HG03378 (cell line): Measurements from ENCODE around the gene PDE1C.

Experiments
- ATAC-seq: cut with Tn5 transposase; IDR thresholded peaks from one replicate; pipeline ENCODE4 v1.9.1; 2021; ENCODE audit warnings: mild to moderate bottlenecking, moderate library complexity; ENCODE audit not compliant: unreplicated experiment

The PDE1C gene

GRCh38 chr7:31785101-31785500 is 285.1 kb downstream of the PDE1C start:
- no peak for ATAC-seq

- no peak for ATAC-seq
Measured at GRCh38 chr7:31783221-31783620, 287.0 kb downstream of the PDE1C start.

GRCh38 chr7:31782411-31782991 is 287.7 kb downstream of the PDE1C start:
- ATAC-seq: peak; percentile 94

GRCh38 chr7:31778296-31778695 is 291.9 kb downstream of the PDE1C start:
- ATAC-seq: no peak

GRCh38 chr7:31776616-31777015 is 293.6 kb downstream of the PDE1C start:
- ATAC-seq: no peak

- no peak for ATAC-seq
Measured at GRCh38 chr7:31775556-31775955, 294.7 kb downstream of the PDE1C start.

GRCh38 chr7:31772211-31772610 is 298.0 kb downstream of the PDE1C start:
- ATAC-seq: no peak

GRCh38 chr7:31767686-31768358 is 302.4 kb downstream of the PDE1C start:
- ATAC-seq: no peak

- no peak for ATAC-seq
Measured at GRCh38 chr7:31764462-31764861, 305.7 kb downstream of the PDE1C start.

- ATAC-seq: no peak
Measured at GRCh38 chr7:31763548-31763947, 306.7 kb downstream of the PDE1C start.

GRCh38 chr7:31761646-31762045 is 308.6 kb downstream of the PDE1C start:
- ATAC-seq: no peak

GRCh38 chr7:31758755-31759154 is 311.5 kb downstream of the PDE1C start:
- ATAC-seq: no peak

GRCh38 chr7:31751726-31752125 is 318.5 kb downstream of the PDE1C start:
- no peak for ATAC-seq

- no peak for ATAC-seq
Measured at GRCh38 chr7:31748084-31748483, 322.1 kb downstream of the PDE1C start.

- ATAC-seq: no peak
Measured at GRCh38 chr7:31747553-31747952, 322.7 kb downstream of the PDE1C start.

GRCh38 chr7:31744294-31744874 is 325.8 kb downstream of the PDE1C start:
- ATAC-seq: peak; percentile 82

GRCh38 chr7:31741852-31742251 is 328.4 kb downstream of the PDE1C start:
- no peak for ATAC-seq

GRCh38 chr7:31735991-31736982 is 333.9 kb downstream of the PDE1C start:
- peak; percentile 65 for ATAC-seq

GRCh38 chr7:31734456-31734855 is 335.8 kb downstream of the PDE1C start:
- no peak for ATAC-seq

- ATAC-seq: no peak
Measured at GRCh38 chr7:31729195-31729804, 340.9 kb downstream of the PDE1C start.

- ATAC-seq: no peak
Measured at GRCh38 chr7:31724696-31725095, 345.5 kb downstream of the PDE1C start.
